Measurements from ENCODE around the gene NDP. TPM values are rescaled to one million over a fixed set of nuclear protein-coding genes. Genes with fewer than 3 reads are reported as not detected.

Gene NDP
- total and polyA plus RNA-seq, 8 donors, result not detected

DNA sequence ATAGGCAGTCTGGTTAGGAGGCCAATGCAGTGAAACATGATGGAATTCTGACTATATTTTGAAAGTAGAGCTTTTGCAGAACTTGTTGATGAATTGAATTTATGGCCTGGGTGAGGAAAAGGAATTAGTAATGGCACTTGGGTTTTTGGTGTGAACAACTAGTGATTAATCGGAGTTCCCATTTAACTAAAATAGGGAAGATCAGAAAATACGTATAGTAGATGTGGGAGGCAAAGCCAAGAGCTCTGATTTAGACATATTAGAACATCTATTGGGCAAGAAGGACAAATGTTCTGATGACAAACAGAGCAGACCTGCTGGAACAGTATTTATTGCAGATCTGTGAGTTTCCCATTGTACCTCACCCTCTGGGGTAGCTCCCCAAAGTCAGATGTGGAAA is 12.3 kb upstream of the NDP start:
- H3K4me1 ChIP-seq, result no peaks in the 10 kb centered on the region
- FAIRE-seq (no peak), ATAC-seq (no peak), DNase-seq (no peak)
- H3K27me3 ChIP-seq, result peaks cover 0 to 3% (median 0%) of the 10 kb centered on the region in 4 donors
- TF ChIP-seq, protein P1, sequence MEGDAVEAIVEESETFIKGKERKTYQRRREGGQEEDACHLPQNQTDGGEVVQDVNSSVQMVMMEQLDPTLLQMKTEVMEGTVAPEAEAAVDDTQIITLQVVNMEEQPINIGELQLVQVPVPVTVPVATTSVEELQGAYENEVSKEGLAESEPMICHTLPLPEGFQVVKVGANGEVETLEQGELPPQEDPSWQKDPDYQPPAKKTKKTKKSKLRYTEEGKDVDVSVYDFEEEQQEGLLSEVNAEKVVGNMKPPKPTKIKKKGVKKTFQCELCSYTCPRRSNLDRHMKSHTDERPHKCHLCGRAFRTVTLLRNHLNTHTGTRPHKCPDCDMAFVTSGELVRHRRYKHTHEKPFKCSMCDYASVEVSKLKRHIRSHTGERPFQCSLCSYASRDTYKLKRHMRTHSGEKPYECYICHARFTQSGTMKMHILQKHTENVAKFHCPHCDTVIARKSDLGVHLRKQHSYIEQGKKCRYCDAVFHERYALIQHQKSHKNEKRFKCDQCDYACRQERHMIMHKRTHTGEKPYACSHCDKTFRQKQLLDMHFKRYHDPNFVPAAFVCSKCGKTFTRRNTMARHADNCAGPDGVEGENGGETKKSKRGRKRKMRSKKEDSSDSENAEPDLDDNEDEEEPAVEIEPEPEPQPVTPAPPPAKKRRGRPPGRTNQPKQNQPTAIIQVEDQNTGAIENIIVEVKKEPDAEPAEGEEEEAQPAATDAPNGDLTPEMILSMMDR (IDR thresholded peaks at IDR 0.05), result no peak
- no peak overlapping the region for H3K27ac ChIP-seq
- WGBS, 2 donors, result 90 to 91% methylated on average over 2 of the region's 2 CpGs
- H3K4me3 ChIP-seq, result no peak overlapping the region
- H3K9me3 ChIP-seq, result no peaks in the 10 kb centered on the region
- intact Hi-C loops (cut with DNase I), result no loop called here
- H3K36me3 ChIP-seq, result no peaks in the 10 kb centered on the region

DNA sequence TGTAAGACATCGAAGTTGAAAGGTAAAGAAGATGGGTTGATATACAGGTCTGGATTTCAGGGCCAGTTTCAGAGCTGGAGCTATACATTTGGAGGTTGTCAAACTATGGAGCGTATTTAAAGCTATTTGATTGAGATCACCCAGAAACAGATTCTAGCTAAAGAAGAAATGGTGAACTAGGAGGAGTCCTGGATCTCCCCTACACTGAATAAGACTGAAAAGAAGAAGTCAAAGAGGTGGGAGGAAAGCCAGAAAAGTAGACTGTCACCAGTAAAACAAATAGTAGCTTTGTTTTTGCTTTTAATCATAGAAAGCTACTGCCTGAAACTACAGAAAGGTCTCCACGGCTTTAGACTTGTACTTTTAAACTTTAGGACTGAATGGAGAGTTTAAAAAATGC is 5.0 kb upstream of the NDP start:
- ATAC-seq (no peak), FAIRE-seq (no peak), DNase-seq (no peak)
- WGBS, 2 donors, result 60 to 71% methylated on average over 3 of the region's 3 CpGs
- Histone ChIP-seq H3K4me3 (no peak overlapping the region), H3K27me3 (peaks cover 0 to 26% (median 0%) of the 10 kb centered on the region in 4 donors), H3K36me3 (no peaks in the 10 kb centered on the region), H3K27ac (no peak overlapping the region), H3K4me1 (no peaks in the 10 kb centered on the region), H3K9me3 (no peaks in the 10 kb centered on the region)
- TF ChIP-seq, protein P1 (IDR thresholded peaks at IDR 0.05), result no peak
- intact Hi-C loops (cut with DNase I), result no loop called here

GRCh38 chrX:43976205-43976604 is 3.0 kb upstream of the NDP start:
- Histone ChIP-seq H3K9me3 (no peaks in the 10 kb centered on the region), H3K4me1 (no peaks in the 10 kb centered on the region), H3K27me3 (peaks cover 0 to 36% (median 0%) of the 10 kb centered on the region in 4 donors), H3K4me3 (no peak overlapping the region), H3K27ac (no peak overlapping the region), H3K36me3 (no peaks in the 10 kb centered on the region)
- intact Hi-C loops (cut with DNase I), result no loop called here
- FAIRE-seq, result no peak
- TF ChIP-seq, protein P1 (IDR thresholded peaks at IDR 0.05), result no peak
- no peak for ATAC-seq
- no peak for DNase-seq

GRCh38 chrX:43975796-43976195 is 2.6 kb upstream of the NDP start:
- Histone ChIP-seq H3K9me3 (no peaks in the 10 kb centered on the region), H3K36me3 (no peaks in the 10 kb centered on the region), H3K4me3 (no peak overlapping the region), H3K27me3 (peaks cover 0 to 38% (median 0%) of the 10 kb centered on the region in 4 donors), H3K4me1 (no peaks in the 10 kb centered on the region), H3K27ac (no peak overlapping the region)
- intact Hi-C loops (cut with DNase I), result no loop called here
- 68 to 72% methylated on average over 5 of the region's 5 CpGs for WGBS, 2 donors
- DNase-seq (no peak), ATAC-seq (no peak), FAIRE-seq (no peak)
- TF ChIP-seq, protein P1 (IDR thresholded peaks at IDR 0.05), result no peak

- peaks cover 0 to 44% (median 0%) of the 10 kb centered on the region in 4 donors for H3K27me3 ChIP-seq
- H3K4me1 ChIP-seq, result no peaks in the 10 kb centered on the region
- ATAC-seq (no peak), DNase-seq (no peak), FAIRE-seq (no peak)
- WGBS, 2 donors, result 86 to 94% methylated on average over 6 of the region's 6 CpGs
- TF ChIP-seq, protein P1 (IDR thresholded peaks at IDR 0.05), result no peak
- H3K4me3 ChIP-seq, result no peak overlapping the region
- intact Hi-C loops (cut with DNase I), result no loop called here
- H3K36me3 ChIP-seq, result no peaks in the 10 kb centered on the region
- H3K27ac ChIP-seq, result no peak overlapping the region
- no peaks in the 10 kb centered on the region for H3K9me3 ChIP-seq
Observed at GRCh38 chrX:43974741-43975465, 1.7 kb upstream of the NDP start.

Data from pancreas (tissue), 10 donors.